GM21619 (cell line): Measurements from ENCODE around the gene ATF7.
"Not testable (repeated sequence)": the region's sequence is repeated elsewhere in the genome, so short reads cannot be mapped to it uniquely, and the experiment has no call there.

ENCODE experiments used
- ATAC-seq: cut with Tn5 transposase; IDR thresholded peaks from one replicate; pipeline ENCODE4 v1.9.1; 2021; ENCODE audit not compliant: unreplicated experiment

ATF7 gene

GRCh38 chr12:53631721-53632120 is 5.5 kb upstream of the ATF7 start:
- no peak for ATAC-seq

GRCh38 chr12:53627919-53628318 is 1.7 kb upstream of the ATF7 start:
- no peak for ATAC-seq

- no peak for ATAC-seq
Measured at GRCh38 chr12:53626702-53627169, 554 bp upstream of the ATF7 start.

DNA sequence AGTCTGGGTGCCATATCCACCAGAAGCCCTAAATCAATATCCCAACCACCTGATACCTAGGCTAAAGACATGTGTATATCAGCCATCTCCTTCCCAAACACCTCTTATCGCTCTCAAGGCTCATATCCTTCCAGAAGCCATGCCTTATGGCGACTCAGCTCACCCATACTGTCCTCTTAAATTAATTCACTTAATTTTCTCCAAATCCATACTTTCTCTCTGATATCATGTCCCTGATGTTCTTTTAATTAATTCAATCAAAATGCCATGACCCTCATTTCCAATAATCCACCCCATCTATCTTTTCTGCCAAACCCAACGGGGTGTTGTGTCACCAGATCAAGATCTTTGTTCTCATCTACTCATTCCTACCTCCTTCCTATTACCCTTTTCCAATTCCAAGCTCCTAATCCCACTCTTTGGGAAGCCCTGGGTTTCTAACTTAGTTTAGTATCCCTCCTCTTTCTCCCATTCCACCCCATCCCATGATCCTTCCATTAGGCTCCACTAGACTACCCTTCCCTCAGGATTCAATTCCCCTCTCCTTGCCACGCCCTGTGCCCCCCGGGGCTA is 723 bp downstream of the ATF7 start:
- ATAC-seq = no peak

- ATAC-seq = no peak
Measured at GRCh38 chr12:53624956-53625355, 1.2 kb downstream of the ATF7 start.

GRCh38 chr12:53624458-53624857 is 1.7 kb downstream of the ATF7 start:
- ATAC-seq = no peak

- ATAC-seq = no peak
Measured at GRCh38 chr12:53623548-53624385, 2.4 kb downstream of the ATF7 start.

DNA sequence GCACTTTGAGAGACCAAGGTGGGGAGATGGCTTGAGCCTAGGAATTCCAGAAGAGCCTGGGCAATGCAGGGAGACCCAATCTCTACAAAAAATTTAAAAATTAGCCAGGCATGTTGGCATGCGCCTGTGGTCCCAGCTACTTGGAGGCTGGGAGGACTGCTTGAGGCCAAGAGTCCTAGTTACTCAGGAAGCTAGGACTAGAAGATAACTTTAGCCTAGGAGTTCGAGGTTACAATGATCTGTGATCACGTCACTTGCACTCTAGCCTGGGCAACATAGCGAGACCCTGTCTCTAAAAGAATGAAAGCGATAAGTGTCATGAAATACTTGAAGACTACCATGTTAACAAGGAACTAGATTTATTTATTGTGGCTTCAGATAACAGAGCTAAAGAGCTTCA is 3.5 kb downstream of the ATF7 start:
- no peak for ATAC-seq

- ATAC-seq = no peak
Measured at GRCh38 chr12:53618275-53618674, 7.9 kb downstream of the ATF7 start.

DNA sequence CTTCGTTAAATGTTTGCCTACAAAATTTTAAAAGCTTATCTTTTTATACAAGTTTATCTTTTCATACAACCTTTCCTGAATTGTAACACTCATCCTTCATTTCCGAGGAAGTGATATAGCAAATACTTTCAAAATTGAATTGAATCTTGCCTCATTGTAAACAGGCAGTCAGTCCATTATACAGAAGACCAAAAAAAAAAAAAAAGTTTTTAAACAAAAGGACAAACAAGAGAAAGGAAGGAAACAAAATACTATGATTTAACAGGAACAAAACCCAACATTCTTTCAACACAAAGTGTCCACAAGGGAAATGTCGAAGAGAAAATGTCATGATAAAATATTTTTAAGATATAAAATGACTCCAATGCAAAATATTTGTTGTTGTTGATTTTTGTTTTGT is 8.5 kb downstream of the ATF7 start:
- no peak for ATAC-seq

DNA sequence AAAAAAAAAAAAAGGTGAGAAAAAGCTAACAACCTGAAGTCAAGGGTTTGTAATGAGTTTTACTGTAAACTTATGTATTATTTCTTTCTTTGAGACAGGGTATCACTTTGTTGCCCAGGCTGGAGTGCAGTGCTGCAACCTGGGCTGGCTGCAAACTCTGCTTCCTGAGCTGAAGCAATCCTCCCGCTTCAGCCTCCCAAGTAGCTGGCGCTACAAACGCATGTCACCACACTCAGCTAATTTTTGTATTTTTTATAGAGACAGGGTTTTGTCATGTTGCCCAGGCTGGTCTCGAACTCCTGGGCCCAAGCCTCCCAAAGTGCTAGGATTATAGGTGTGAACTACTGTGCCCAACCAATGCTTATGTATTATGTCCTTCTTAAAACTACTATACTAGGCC is 9.2 kb downstream of the ATF7 start:
- ATAC-seq = no peak

GRCh38 chr12:53613821-53614220 is 12.4 kb downstream of the ATF7 start:
- no peak for ATAC-seq

DNA sequence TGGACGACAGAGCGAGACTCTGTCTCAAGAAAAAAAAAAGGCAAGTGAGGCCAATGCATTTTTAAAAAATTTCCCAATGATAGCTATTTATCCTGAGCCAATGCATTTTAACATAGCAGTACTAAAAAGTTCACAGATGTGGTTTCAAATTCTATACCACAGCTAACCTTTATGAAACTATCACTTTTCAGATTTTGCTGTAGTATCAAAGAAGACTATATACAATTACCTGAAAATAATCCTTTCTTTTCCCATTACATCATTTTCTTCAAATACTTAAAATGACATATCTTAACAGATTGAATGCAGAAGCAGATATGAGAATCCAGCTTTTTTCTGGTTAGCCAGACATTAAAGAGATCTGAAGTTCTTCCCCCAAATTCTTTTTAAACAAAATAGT is 13.2 kb downstream of the ATF7 start:
- ATAC-seq = no peak

GRCh38 chr12:53611304-53611703 is 14.9 kb downstream of the ATF7 start:
- no peak for ATAC-seq

GRCh38 chr12:53606688-53607087 is 19.5 kb downstream of the ATF7 start:
- not testable (repeated sequence) for ATAC-seq

GRCh38 chr12:53604581-53604980 is 21.6 kb downstream of the ATF7 start:
- no peak for ATAC-seq

DNA sequence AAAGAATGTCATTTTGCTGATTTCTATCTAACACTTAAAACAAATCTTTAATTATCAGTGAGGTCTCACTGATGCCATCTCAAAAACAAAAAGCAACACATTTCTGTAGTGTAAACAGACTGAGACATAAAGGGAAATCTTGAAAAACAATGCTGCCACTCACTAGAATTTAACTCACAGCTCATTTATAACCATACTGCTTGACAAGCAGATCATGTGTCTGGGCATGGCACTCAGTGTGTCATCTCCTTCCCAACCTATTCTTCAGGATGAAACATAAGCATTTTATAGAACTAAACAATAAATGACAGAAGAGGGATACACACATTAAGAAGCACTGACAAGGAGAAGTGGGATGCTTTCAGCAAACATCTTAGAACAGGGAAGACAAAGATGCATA is 22.4 kb downstream of the ATF7 start:
- no peak for ATAC-seq

DNA sequence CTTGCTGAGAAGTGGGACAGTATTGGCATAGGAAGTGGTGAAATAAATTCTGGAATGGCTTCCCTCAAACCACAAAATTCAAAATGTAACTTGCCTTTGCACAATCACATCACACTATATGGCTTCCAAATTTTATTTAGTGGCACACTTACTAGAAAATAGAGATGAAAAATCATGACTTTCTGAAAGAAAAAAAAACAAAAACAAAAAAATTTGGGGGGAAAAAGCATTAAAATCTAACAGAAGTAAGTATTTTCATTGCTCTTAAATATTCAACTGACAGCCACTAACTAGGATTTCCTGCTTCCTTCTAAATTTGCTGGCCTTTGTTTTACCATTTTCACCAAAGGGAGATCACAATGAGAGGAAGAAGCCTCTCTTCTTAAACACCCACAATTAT is 23.0 kb downstream of the ATF7 start:
- ATAC-seq = no peak

GRCh38 chr12:53602176-53602864 is 23.9 kb downstream of the ATF7 start:
- ATAC-seq = no peak

DNA sequence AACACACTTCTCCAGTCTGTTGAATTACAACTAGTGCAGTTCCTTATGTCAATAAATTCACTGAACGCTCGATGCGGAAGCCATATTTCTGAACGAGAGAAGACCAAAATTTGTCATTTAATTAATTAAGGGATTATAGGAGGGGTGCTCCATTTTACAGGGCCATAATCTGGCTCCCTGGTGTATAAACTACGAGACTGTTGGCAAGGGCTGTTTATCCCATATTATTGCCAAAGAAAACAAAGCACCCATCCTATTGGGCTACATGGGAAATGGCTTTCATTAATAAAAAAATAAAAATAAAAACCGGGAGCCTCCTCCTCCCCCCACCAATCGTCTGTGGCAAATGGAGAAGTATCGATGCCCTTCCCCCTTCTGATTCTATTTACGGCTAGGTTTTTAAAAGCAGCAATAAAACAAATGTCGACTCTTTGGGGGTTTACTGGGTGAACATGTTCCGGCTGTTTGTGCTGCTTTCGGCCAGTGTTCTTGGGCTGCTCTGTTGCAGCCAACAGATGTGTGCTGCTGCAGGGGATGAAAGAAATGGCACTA is 24.8 kb downstream of the ATF7 start:
- ATAC-seq = no peak

DNA sequence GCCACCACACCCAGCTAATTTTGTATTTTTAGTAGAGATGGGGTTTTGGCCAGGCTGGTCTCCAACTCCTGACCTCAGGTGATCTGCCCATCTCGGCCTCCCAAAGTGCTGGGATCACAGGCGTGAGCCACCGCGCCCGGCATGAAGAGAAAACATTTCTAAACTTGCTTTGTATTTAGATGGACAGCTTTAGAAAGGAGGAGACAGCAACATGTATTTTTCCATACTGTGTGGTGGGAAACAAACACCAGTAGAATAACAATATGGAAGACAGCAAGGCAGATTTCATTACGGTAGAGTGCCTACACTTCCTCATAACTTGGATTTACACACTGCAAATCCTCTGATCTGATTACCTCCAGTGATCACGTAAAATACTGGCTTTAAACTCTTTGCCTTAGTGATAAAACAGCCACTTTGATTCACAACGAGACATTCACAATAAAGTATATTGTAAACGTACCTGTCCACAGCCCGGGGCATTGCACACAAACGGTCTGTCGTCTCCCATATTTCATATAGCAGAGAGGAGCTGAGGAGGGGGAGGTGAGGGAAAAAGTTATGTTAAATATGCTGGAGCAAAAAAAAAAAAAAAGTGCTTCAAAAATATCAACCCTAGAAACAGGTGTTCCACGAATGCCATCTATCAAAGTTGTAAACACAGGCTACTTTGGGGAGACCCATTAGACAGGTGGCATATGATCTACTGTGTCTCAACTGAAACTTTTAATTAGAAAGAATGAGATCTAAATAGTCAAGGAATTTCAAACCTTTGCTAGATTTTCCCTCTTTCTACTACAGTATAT is 25.5 kb downstream of the ATF7 start:
- ATAC-seq = no peak
